Left ventricle myocardium inferior (tissue), 1 donor: ENCODE measurements around the gene CCSER1. TPM values are rescaled to one million over a fixed set of nuclear protein-coding genes. Genes with fewer than 3 reads are reported as not detected.

Experiments used
- DNase-seq: peaks from one replicate; pipeline ENCODE4 v3.0.0-alpha.2; 2020
- H3K27ac ChIP-seq: fragments of 200-600 bp; replicated peaks from 2 replicates; pipeline ENCODE4 v1.8.0; 2021
- H3K27me3 ChIP-seq: fragments of 200-600 bp; 2 replicates; pipeline ENCODE4 v1.8.0; 2021; ENCODE audit warnings: low read depth
- H3K36me3 ChIP-seq: fragments of 200-600 bp; 2 replicates; pipeline ENCODE4 v1.8.0; 2021
- H3K4me1 ChIP-seq: fragments of 200-600 bp; 2 replicates; pipeline ENCODE4 v1.8.0; 2021
- H3K4me3 ChIP-seq: fragments of 200-600 bp; 2 replicates; pipeline ENCODE4 v1.8.0; 2021; ENCODE audit warnings: mild to moderate bottlenecking, moderate library complexity
- H3K9me3 ChIP-seq: fragments of 200-600 bp; replicated peaks from 2 replicates; pipeline ENCODE4 v1.8.0; 2021
- CTCF ChIP-seq: fragments of 200-600 bp; IDR thresholded peaks from 2 replicates; pipeline ENCODE4 v1.8.0; 2021; ENCODE audit warnings: antibody characterized with exemption, mild to moderate bottlenecking, borderline replicate concordance
- intact Hi-C: fragments of 100-400 bp; cut with micrococcal nuclease; formaldehyde crosslinking; loops from one replicate; pipeline ENCODE4 v1.11.0; 2022
- total RNA-seq: library from RNA; stranded (reverse); fragmentation: NEBNext Ultra II Directional; extraction: Animal tissue kit (Norgen Biotek cat#: 25700); gene quantifications from one replicate; pipeline ENCODE4 v1.2.1, GENCODE V29; 2021
- donor health status: DM: no; HTN: yes; CAD: no; lungs with severe emphysema.

The CCSER1 gene
- total RNA-seq, 1 donor from 2014 or later, result 13.2 TPM

- no peak overlapping the region for H3K4me3 ChIP-seq
- peak; percentile 53 for TF ChIP-seq CTCF
- no peaks in the 10 kb centered on the region for H3K36me3 ChIP-seq
- H3K4me1 ChIP-seq, result no peaks in the 10 kb centered on the region
- H3K27me3 ChIP-seq, result no peaks in the 10 kb centered on the region
- DNase-seq, result no peak
- intact Hi-C loops, result loop anchor here (10.0 kb wide), 1 partner anchor 175 kb away; no protein-coding TSS in a partner anchor
- H3K27ac ChIP-seq, result no peak overlapping the region
- no peaks in the 10 kb centered on the region for H3K9me3 ChIP-seq
These were observed 7.2 kb upstream of the CCSER1 start for GRCh38 chr4:90120037-90120436.

GRCh38 chr4:90120815-90121214 is 6.4 kb upstream of the CCSER1 start:
- Histone ChIP-seq H3K36me3 (no peaks in the 10 kb centered on the region), H3K27me3 (no peaks in the 10 kb centered on the region), H3K9me3 (no peaks in the 10 kb centered on the region), H3K4me1 (no peaks in the 10 kb centered on the region), H3K4me3 (no peak overlapping the region), H3K27ac (no peak overlapping the region)
- DNase-seq, result no peak
- no peak for TF ChIP-seq CTCF
- intact Hi-C loops, result loop anchor here (10.0 kb wide), 1 partner anchor 174 kb away; no protein-coding TSS in a partner anchor

GRCh38 chr4:90121676-90122354 is 5.4 kb upstream of the CCSER1 start:
- intact Hi-C loops, result loop anchor here (10.0 kb wide), 1 partner anchor 173 kb away; no protein-coding TSS in a partner anchor
- no peaks in the 10 kb centered on the region for H3K9me3 ChIP-seq
- H3K27me3 ChIP-seq, result peaks cover 3% of the 10 kb centered on the region
- DNase-seq, result no peak
- H3K36me3 ChIP-seq, result no peaks in the 10 kb centered on the region
- no peak overlapping the region for H3K27ac ChIP-seq
- no peak for TF ChIP-seq CTCF
- H3K4me1 ChIP-seq, result no peaks in the 10 kb centered on the region
- H3K4me3 ChIP-seq, result no peak overlapping the region

- no peaks in the 10 kb centered on the region for H3K9me3 ChIP-seq
- H3K27ac ChIP-seq, result no peak overlapping the region
- H3K4me1 ChIP-seq, result peaks cover under 1% of the 10 kb centered on the region
- intact Hi-C loops, result loop anchor here (10.0 kb wide), 1 partner anchor 172 kb away; no protein-coding TSS in a partner anchor
- H3K4me3 ChIP-seq, result no peak overlapping the region
- H3K36me3 ChIP-seq, result no peaks in the 10 kb centered on the region
- peaks cover 8% of the 10 kb centered on the region for H3K27me3 ChIP-seq
- no peak for TF ChIP-seq CTCF
- no peak for DNase-seq
These were observed 4.8 kb upstream of the CCSER1 start for GRCh38 chr4:90122355-90122748.

- intact Hi-C loops, result loop anchor here (10.0 kb wide), 1 partner anchor 171 kb away; no protein-coding TSS in a partner anchor
- no peak for TF ChIP-seq CTCF
- Histone ChIP-seq H3K36me3 (no peaks in the 10 kb centered on the region), H3K27me3 (peaks cover 17% of the 10 kb centered on the region), H3K27ac (no peak overlapping the region), H3K4me1 (peaks cover 20% of the 10 kb centered on the region), H3K4me3 (no peak overlapping the region), H3K9me3 (no peaks in the 10 kb centered on the region)
- no peak for DNase-seq
These were observed 2.9 kb upstream of the CCSER1 start for GRCh38 chr4:90124276-90124675.
